Stimulated activated CD4-positive, alpha-beta T cell treated with anti-CD3 and anti-CD28 coated beads, Interleukin-4, amount 100 ng/mL, for 4 hours (primary cell): ENCODE results near the gene BPIFB2.
"Not testable (repeated sequence)": the region's sequence is repeated elsewhere in the genome, so short reads cannot be mapped to it uniquely, and the experiment has no call there.

Experiments
- DNase-seq, 2 experiments: peaks; one replicate each; pipeline ENCODE4 v3.0.0-alpha.2; 2020

The BPIFB2 gene

DNA sequence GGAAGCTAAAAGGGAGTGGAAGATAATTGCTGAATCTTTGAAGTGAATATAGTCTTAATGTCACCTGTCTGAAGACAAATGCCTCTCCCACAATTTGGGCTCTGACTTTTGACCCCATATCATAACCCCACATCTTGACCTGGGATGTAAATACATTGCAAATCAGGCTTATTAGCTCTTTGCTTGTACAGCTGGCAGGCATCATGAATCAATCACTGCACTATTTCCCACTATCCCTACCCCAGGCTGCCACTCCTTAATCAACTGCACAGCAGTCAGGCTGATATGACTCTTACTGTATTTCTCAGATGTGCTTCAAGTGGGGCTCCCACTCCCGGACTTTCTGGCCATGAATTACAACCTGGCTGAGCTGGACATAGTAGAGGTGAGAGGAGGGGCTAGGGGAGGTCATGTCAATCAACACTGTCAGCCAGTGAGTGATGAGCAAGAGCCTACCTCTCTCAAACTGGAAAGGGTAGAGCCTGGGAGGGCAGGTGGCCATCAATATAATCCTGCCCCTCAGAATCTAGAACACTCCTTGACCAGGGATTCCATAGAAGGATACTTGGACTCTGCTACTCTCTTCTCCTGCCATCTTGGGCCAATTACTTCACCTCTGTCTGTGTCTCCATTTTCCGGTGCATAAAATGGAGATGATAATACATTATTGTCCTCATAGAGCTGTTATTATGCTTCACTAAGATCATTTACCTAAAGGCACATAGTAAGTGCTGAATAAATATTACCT lies 35.7 kb downstream of the BPIFB2 start:
- no peak for DNase-seq

DNA sequence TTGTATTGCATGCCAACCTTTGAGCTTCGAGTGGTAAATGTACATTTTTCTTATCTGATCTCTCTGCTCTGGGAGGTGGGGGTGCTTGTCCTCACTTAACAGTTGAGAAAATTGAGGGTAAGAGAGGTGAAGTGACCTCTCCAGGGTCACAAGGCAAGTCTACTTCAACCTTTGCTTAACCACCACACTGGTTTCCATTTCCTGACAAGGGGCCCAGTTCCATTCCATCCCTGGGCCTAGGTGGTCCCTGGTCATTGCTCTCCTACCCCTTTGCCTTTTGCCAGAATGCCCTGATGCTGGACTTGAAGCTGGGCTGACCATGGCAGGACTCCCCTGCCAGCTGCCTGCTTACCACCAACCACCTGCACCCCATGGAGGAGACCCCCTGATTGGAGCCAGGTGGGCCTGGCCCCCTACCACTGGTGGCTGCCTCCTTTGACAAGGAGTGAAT lies 36.3 kb downstream of the BPIFB2 start:
- DNase-seq = no peak

DNA sequence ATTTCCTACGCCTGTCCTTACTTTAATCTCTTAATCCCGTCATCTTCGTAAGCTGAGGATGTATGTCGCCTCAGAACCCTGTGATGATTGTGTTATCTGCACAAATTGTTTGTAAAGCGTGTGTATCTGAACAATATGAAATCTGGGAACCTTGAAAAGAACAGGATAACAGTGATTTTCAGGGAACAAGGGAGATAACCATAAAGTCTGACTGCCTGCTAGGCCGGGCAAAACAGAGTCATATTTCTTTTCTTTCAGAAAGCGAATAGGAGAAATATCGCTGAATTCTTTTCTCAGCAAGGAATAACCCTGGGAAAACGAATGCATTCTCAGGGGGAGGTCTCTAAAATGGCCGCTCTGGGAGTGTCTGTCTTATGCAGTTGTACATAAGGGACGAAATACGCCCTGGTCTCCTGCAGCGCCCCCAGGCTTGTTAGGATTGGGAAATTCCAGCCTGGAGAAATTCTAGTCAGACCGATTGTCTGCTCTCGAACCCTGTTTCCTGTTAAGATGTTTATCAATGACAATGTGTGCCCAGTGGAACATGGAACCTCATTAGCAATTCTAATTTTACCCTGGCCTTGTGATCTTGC lies 37.7 kb downstream of the BPIFB2 start:
- not testable (repeated sequence) for DNase-seq

DNA sequence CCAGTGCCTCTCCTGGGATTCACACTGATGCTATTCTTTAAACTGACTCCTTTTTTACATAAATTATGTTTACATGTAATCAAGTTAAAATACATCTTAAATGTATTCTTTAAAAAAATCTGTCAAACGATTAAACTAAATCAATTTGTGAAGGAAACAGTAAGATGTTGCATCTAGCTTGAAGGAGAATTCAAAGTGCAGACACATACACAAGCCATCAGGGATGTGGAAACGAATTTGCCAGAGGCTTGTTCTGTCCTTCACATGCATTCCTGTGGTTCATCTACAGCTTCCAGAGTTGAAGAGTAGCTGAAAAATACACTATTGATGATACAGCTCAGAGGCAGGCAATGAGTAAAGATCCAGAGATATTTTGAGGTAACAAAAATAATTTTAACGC lies 38.9 kb downstream of the BPIFB2 start:
- no peak for DNase-seq

GRCh38 chr20:33051333-33051732 lies 43.8 kb downstream of the BPIFB2 start:
- no peak for DNase-seq

- DNase-seq = no peak
These were observed 46.0 kb downstream of the BPIFB2 start, which contains the start of gene BPIFB3 for GRCh38 chr20:33053291-33054106. Gene BPIFB3 (plus strand): TSS chr20:33053903. CDS start chr20:33055436, 1,533 bp downstream.

DNA sequence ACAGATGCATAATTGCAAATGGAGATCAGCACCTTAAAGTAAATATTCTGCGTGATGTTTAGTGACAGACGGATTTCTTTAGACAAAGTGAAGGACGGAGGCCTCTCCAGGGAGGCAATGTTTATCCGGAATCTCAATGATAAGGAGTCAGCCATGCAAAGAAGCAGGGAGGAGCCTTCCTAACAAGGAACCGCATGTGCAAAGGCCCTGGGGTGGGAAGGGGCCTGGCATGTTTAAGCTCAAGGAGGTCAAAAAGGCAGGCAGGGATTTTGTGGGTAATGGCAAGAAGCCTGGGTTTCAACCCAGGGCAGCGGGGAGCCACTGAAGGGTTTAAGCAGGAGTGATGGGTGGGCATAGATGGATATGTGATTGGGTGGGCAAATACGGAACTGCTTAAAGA lies 46.9 kb downstream of the BPIFB2 start:
- DNase-seq = no peak

- DNase-seq = no peak
These were observed 47.3 kb downstream of the BPIFB2 start for GRCh38 chr20:33054791-33055190.

DNA sequence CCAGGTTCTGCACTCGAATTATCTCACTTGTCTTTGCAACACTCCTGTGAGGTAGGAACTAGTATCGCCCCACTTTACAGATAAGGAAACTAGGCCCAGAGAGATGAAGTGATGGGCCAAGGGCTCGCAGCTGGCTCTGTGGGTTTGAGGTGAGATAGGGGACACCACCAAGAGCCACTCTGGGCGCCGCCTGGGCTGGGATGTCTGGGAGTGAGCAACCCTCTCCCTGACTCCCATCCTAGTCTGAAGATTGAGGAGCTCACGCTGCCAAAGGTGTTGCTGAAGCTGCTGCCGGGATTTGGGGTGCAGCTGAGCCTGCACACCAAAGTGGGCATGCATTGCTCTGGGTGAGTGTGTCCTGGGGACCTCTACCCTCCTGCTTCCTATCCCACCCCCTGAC lies 51.6 kb downstream of the BPIFB2 start:
- DNase-seq = no peak

GRCh38 chr20:33059741-33060390 lies 52.4 kb downstream of the BPIFB2 start:
- no peak for DNase-seq

- no peak for DNase-seq
These were observed 54.1 kb downstream of the BPIFB2 start for GRCh38 chr20:33061658-33062028.

DNA sequence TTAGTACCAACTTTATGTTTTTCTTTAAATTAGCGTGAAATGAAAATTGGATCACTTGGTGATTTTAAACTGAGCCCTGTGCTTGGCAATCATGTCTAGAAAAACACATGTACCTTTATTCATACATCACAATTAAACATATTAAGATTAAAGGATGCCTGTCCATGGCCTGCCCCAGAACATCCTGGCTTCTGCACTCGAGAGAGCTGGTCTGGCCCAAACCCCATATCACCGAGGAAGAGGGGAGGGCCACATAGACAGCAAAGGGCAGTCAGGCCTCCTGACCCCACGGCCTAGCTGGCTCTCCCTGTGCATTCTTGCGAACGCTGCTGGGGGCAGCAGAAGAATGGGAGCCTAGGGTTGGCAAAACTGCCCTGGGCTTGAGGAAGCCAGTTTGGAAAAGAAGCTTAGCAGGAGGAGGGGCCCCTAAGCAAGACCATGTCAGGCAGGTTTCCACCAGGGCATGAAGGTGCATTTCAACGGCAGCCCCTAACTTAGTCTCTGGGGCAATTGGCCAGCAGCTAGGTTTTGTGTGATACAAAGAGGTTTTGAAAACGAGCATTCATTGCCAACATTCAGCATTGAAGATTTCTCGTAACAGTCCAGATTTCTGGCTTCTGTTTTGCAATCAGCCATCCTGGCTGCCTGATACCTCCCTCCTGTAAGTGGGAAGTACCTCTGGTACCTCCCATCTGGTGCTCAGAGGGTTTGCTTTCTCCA lies 54.8 kb downstream of the BPIFB2 start:
- no peak for DNase-seq

DNA sequence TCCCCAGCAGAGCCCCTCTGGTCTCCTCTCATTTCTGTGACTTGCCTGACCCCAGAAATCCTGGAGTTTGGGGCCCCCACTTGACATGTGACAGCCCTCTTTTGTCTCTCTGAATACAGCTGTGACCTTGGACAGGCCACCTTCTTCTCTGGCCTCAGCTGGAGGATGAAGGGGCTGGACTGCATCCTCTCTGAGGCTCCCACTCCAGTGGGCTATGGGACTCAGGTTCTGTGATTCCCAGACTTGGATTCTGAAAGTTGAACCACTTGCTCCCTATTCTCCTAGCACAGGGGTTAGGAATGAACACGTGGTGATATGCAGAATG lies 55.3 kb downstream of the BPIFB2 start:
- no peak for DNase-seq

- no peak for DNase-seq
These were observed 55.8 kb downstream of the BPIFB2 start for GRCh38 chr20:33063271-33063670.

GRCh38 chr20:33064572-33065287 lies 57.2 kb downstream of the BPIFB2 start:
- no peak for DNase-seq

DNA sequence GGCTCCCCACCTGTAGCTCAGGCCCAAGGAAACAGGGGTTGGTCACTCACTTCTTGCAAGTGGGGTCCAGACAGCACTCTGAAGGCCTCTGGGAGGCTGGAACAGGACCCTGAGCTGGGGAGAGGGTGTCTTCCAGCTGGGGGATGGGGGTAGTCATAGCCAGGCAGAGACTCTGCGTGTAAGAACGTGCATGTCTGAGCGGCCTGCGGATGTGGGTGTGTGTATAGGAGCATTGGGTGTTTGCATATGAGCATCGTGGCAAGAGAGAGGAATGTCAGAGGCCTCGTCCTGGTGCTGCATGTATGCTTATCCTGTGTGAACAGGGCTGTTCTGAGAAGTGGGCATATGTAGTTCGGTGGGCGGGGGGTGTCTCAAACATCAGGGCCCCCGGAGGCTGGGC lies 58.3 kb downstream of the BPIFB2 start:
- DNase-seq = no peak

DNA sequence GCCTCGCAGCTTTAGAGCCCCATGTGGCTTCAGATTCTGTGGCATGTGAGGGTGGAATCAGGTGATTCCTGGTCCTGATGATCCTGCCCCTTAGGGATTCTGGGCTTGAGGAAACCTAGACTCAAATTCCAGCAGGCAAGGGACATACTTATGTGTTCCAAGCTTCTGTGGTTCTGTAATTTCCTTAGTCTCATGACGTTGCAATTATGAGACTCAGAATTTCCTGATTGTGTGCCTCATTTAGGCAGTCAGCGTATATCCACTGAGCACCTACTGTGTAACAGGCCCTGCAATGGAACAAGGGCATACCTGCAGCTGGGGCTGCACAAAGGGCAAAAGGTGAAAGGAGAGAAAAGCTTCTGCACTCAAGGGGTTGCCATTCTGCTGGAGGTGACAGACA lies 60.3 kb downstream of the BPIFB2 start:
- DNase-seq = no peak

DNA sequence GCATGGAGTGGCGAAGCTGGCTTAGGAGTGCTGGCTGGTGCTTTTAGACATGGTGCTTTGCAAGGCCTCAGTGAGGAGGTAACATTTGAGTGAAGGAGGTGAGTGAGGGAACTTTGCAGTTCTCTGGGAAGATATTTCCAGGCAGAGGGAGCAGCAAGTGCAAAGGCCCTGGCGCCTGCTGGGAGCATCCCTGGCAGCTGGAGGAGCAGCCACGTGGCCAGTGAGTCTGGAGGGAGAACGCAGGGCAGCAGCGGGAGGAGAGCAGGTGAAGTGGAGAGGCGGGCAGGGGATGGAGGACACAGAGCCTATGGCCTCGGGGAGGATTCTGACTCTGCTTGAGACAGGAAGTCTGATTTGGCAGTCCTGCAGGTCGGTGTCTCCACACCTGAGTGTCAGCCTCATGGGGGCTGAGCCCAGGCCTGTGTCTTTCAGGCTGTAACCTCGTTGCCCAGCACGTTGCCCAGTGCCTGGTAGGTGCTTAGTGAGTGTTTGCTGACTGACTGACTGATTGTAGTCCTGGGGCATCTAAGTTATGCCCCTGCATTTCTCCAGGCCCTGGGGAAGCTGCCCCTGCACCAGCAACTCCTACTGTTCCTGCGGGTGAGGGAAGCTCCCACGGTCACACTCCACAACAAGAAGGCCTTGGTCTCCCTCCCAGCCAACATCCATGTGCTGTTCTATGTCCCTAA lies 60.9 kb downstream of the BPIFB2 start:
- DNase-seq = no peak

DNA sequence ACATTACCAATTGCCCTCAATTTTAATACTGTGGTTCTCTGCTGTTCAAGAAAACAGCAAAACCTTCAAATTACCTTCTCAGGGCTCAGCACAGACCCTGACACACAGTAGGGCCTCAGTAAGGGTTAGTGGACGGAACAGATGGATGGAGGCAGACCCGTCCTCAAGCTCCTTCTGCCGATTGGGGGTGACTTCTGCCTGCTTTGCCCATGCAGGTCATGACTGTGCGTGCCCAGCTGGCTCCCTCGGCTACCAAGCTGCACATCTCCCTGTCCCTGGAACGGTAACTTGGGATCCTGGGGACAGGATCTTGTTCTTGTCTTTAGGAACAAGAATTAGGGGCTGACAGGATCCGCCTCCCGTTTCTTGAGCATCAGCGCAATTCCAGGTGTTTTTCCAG lies 62.2 kb downstream of the BPIFB2 start:
- DNase-seq = no peak

GRCh38 chr20:33070111-33071053 lies 62.9 kb downstream of the BPIFB2 start:
- DNase-seq = no peak
